ENCODE results near the gene CRYBB3.
"Not testable (repeated sequence)": the region's sequence is repeated elsewhere in the genome, so short reads cannot be mapped to it uniquely, and the experiment has no call there.

CRYBB3 gene

GRCh38 chr22:25232301-25232700 is 32.6 kb downstream of the CRYBB3 start:
- TF ChIP-seq CTCF (conservative IDR thresholded peaks at IDR 0.05; ENCODE audit: low read depth, low read length): no peak
- no peak for DNase-seq (ENCODE audit: low read depth)
- H3K4me3 ChIP-seq (ENCODE audit: low read length): no peak overlapping the region

GRCh38 chr22:25233706-25234105 is 34.0 kb downstream of the CRYBB3 start:
- not testable (repeated sequence) for H3K4me3 ChIP-seq (ENCODE audit: low read length); DNase-seq (ENCODE audit: low read depth)

- H3K4me3 ChIP-seq (ENCODE audit: low read length): no peak overlapping the region
- TF ChIP-seq CTCF (conservative IDR thresholded peaks at IDR 0.05; ENCODE audit: low read depth, low read length): peak; percentile 80
- DNase-seq (ENCODE audit: low read depth): peak; percentile 29
Measured at GRCh38 chr22:25235547-25236290, 36.1 kb downstream of the CRYBB3 start.

GRCh38 chr22:25236417-25236816 is 36.8 kb downstream of the CRYBB3 start:
- TF ChIP-seq CTCF (conservative IDR thresholded peaks at IDR 0.05; ENCODE audit: low read depth, low read length): no peak
- DNase-seq (ENCODE audit: low read depth): no peak
- no peak overlapping the region for H3K4me3 ChIP-seq (ENCODE audit: low read length)

GRCh38 chr22:25237503-25237902 is 37.8 kb downstream of the CRYBB3 start:
- no peak for DNase-seq (ENCODE audit: low read depth)
- no peak for TF ChIP-seq CTCF (conservative IDR thresholded peaks at IDR 0.05; ENCODE audit: low read depth, low read length)
- no peak overlapping the region for H3K4me3 ChIP-seq (ENCODE audit: low read length)

- H3K4me3 ChIP-seq (ENCODE audit: low read length); DNase-seq (ENCODE audit: low read depth): not testable (repeated sequence)
Measured at GRCh38 chr22:25238058-25238457, 38.4 kb downstream of the CRYBB3 start.

GRCh38 chr22:25255169-25255568 is 55.5 kb downstream of the CRYBB3 start:
- DNase-seq (ENCODE audit: low read depth); H3K4me3 ChIP-seq (ENCODE audit: low read length): not testable (repeated sequence)

Data from retinal pigment epithelial cell (primary cell).